ENCODE data around the gene PROSER2. TPM values are rescaled to one million over a fixed set of nuclear protein-coding genes. Genes with fewer than 3 reads are reported as not detected.

PROSER2 gene
- total and polyA plus RNA-seq, 2 donors from 2014 or later: 8.1 to 48.2 TPM

- H3K36me3 ChIP-seq (ENCODE audit: control insufficient read depth in 2 of 3, insufficient read depth in 3 of 3, low read length in 3 of 3): no peaks in the 10 kb centered on the region
- FAIRE-seq (no peak), DNase-seq (no peak)
- H3K27ac ChIP-seq (ENCODE audit: low read depth in 2 of 2, low read length in 2 of 2): no peak overlapping the region
- intact Hi-C loops (cut with DNase I): no loop called here
- TF ChIP-seq, protein P1, sequence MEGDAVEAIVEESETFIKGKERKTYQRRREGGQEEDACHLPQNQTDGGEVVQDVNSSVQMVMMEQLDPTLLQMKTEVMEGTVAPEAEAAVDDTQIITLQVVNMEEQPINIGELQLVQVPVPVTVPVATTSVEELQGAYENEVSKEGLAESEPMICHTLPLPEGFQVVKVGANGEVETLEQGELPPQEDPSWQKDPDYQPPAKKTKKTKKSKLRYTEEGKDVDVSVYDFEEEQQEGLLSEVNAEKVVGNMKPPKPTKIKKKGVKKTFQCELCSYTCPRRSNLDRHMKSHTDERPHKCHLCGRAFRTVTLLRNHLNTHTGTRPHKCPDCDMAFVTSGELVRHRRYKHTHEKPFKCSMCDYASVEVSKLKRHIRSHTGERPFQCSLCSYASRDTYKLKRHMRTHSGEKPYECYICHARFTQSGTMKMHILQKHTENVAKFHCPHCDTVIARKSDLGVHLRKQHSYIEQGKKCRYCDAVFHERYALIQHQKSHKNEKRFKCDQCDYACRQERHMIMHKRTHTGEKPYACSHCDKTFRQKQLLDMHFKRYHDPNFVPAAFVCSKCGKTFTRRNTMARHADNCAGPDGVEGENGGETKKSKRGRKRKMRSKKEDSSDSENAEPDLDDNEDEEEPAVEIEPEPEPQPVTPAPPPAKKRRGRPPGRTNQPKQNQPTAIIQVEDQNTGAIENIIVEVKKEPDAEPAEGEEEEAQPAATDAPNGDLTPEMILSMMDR (IDR thresholded peaks at IDR 0.05; ENCODE audit: borderline replicate concordance, extremely low read depth, insufficient read depth): no peak
- no peak overlapping the region for H3K9ac ChIP-seq (ENCODE audit: low read length in 3 of 3)
- no peak overlapping the region for H3K4me3 ChIP-seq (ENCODE audit: low read length in 3 of 3)
- H3K4me1 ChIP-seq (ENCODE audit: control insufficient read depth in 2 of 3, insufficient read depth in 2 of 3, low read depth in 1 of 3, low read length in 3 of 3): peaks cover 0 to 4% (median 0%) of the 10 kb centered on the region in 3 donors
- H3K9me3 ChIP-seq (ENCODE audit: control insufficient read depth in 2 of 3, insufficient read depth in 1 of 3, low read length in 3 of 3): no peaks in the 10 kb centered on the region
- H3K27me3 ChIP-seq (ENCODE audit: control insufficient read depth, insufficient read depth, low read length): no peaks in the 10 kb centered on the region
Measured at GRCh38 chr10:11805792-11806191, 17.4 kb upstream of the PROSER2 start.

GRCh38 chr10:11806706-11807105 is 16.4 kb upstream of the PROSER2 start:
- TF ChIP-seq, protein P1 (IDR thresholded peaks at IDR 0.05; ENCODE audit: borderline replicate concordance, extremely low read depth, insufficient read depth): no peak
- FAIRE-seq: no peak
- no peaks in the 10 kb centered on the region for H3K9me3 ChIP-seq (ENCODE audit: control insufficient read depth in 2 of 3, insufficient read depth in 1 of 3, low read length in 3 of 3)

GRCh38 chr10:11808808-11809207 is 14.3 kb upstream of the PROSER2 start:
- intact Hi-C loops (cut with DNase I): no loop called here
- no peak for FAIRE-seq
- TF ChIP-seq, protein P1 (IDR thresholded peaks at IDR 0.05; ENCODE audit: borderline replicate concordance, extremely low read depth, insufficient read depth): no peak

More at GRCh38 chr10:11806706-11807105, 16.4 kb upstream of the PROSER2 start:
- DNase-seq: peak in 1 of 5 donors; percentile 33
- H3K9ac ChIP-seq (ENCODE audit: low read length in 3 of 3): no peak overlapping the region
- H3K36me3 ChIP-seq (ENCODE audit: control insufficient read depth in 2 of 3, insufficient read depth in 3 of 3, low read length in 3 of 3): no peaks in the 10 kb centered on the region
- no peak overlapping the region for H3K27ac ChIP-seq (ENCODE audit: low read depth in 2 of 2, low read length in 2 of 2)
- H3K4me3 ChIP-seq (ENCODE audit: low read length in 3 of 3): no peak overlapping the region
- intact Hi-C loops (cut with DNase I): no loop called here
- H3K4me1 ChIP-seq (ENCODE audit: control insufficient read depth in 2 of 3, insufficient read depth in 2 of 3, low read depth in 1 of 3, low read length in 3 of 3): peaks cover 0 to 4% (median 0%) of the 10 kb centered on the region in 3 donors
- H3K27me3 ChIP-seq (ENCODE audit: control insufficient read depth, insufficient read depth, low read length): no peaks in the 10 kb centered on the region

GRCh38 chr10:11810313-11810766 is 12.8 kb upstream of the PROSER2 start:
- no peaks in the 10 kb centered on the region for H3K9me3 ChIP-seq (ENCODE audit: control insufficient read depth in 2 of 3, insufficient read depth in 1 of 3, low read length in 3 of 3)
- no peak overlapping the region for H3K4me3 ChIP-seq (ENCODE audit: low read length in 3 of 3)
- no peaks in the 10 kb centered on the region for H3K27me3 ChIP-seq (ENCODE audit: control insufficient read depth, insufficient read depth, low read length)
- TF ChIP-seq, protein P1 (IDR thresholded peaks at IDR 0.05; ENCODE audit: borderline replicate concordance, extremely low read depth, insufficient read depth): no peak
- H3K9ac ChIP-seq (ENCODE audit: low read length in 3 of 3): no peak overlapping the region
- H3K27ac ChIP-seq (ENCODE audit: low read depth in 2 of 2, low read length in 2 of 2): no peak overlapping the region
- intact Hi-C loops (cut with DNase I): no loop called here
- DNase-seq (peak in 4 of 5 donors; percentile 69 to 91 (median 86)), FAIRE-seq (no peak)
- H3K36me3 ChIP-seq (ENCODE audit: control insufficient read depth in 2 of 3, insufficient read depth in 3 of 3, low read length in 3 of 3): no peaks in the 10 kb centered on the region
- peaks cover 0 to 4% (median 0%) of the 10 kb centered on the region in 3 donors for H3K4me1 ChIP-seq (ENCODE audit: control insufficient read depth in 2 of 3, insufficient read depth in 2 of 3, low read depth in 1 of 3, low read length in 3 of 3)

More at GRCh38 chr10:11808808-11809207, 14.3 kb upstream of the PROSER2 start:
- Histone ChIP-seq H3K9me3 (ENCODE audit: control insufficient read depth in 2 of 3, insufficient read depth in 1 of 3, low read length in 3 of 3) (no peaks in the 10 kb centered on the region), H3K4me1 (ENCODE audit: control insufficient read depth in 2 of 3, insufficient read depth in 2 of 3, low read depth in 1 of 3, low read length in 3 of 3) (peaks cover 0 to 4% (median 0%) of the 10 kb centered on the region in 3 donors), H3K4me3 (ENCODE audit: low read length in 3 of 3) (no peak overlapping the region), H3K27ac (ENCODE audit: low read depth in 2 of 2, low read length in 2 of 2) (no peak overlapping the region), H3K27me3 (ENCODE audit: control insufficient read depth, insufficient read depth, low read length) (no peaks in the 10 kb centered on the region), H3K36me3 (ENCODE audit: control insufficient read depth in 2 of 3, insufficient read depth in 3 of 3, low read length in 3 of 3) (no peaks in the 10 kb centered on the region), H3K9ac (ENCODE audit: low read length in 3 of 3) (no peak overlapping the region)
- no peak for DNase-seq

Data from kidney (tissue), 14 donors.